Measurements from ENCODE around the gene CYP39A1.

DNA sequence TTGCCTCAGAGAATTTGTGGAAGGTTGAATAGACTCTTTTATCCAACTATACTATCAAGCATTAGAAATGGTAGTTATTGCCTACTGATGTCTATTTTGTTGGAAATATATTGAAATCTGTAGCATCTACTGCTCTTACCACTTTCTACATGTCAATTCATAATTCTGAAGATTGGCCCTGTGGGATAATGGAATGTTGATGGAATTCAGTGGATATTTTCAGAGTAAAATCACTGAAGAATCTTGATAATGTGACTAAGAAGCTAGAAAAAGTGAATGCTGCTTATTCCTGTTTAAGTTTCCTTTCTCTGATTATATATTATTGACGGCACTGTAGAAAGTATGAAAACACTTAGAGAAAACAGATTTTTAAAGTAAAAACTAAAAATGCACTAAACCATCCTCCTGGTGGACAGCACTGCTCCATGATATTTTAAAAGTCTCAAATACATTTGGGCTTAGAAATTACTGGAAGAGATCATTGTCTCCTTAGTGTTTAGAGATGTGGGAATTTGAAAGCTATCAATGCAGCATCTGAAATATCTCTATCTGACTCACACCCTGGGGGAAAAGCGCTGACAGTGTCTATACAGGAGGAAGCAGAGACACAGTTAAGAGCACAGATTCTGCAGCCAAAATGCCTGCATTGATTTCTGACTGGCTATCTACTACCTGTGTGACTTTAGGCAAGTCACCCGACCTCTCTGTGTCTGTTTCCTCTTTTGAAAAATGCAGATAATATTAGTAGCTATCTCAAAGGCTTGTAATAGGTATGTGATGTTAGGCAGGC, 123.5 kb downstream of the CYP39A1 start:
- TF ChIP-seq, protein P1, sequence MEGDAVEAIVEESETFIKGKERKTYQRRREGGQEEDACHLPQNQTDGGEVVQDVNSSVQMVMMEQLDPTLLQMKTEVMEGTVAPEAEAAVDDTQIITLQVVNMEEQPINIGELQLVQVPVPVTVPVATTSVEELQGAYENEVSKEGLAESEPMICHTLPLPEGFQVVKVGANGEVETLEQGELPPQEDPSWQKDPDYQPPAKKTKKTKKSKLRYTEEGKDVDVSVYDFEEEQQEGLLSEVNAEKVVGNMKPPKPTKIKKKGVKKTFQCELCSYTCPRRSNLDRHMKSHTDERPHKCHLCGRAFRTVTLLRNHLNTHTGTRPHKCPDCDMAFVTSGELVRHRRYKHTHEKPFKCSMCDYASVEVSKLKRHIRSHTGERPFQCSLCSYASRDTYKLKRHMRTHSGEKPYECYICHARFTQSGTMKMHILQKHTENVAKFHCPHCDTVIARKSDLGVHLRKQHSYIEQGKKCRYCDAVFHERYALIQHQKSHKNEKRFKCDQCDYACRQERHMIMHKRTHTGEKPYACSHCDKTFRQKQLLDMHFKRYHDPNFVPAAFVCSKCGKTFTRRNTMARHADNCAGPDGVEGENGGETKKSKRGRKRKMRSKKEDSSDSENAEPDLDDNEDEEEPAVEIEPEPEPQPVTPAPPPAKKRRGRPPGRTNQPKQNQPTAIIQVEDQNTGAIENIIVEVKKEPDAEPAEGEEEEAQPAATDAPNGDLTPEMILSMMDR (IDR thresholded peaks at IDR 0.05): no peak
- no peak for TF ChIP-seq EZH2 (IDR thresholded peaks at IDR 0.05; ENCODE audit: borderline replicate concordance, insufficient read depth, low read depth, low read length, poor library complexity, severe bottlenecking)
